RPMI7951 (cell line): ENCODE results near the gene IGF1R. TPM values are rescaled to one million over a fixed set of nuclear protein-coding genes. Genes with fewer than 3 reads are reported as not detected.

ENCODE experiments used
- DNase-seq: peaks from one replicate; pipeline ENCODE4 v3.0.0-alpha.2; 2012; ENCODE audit warnings: low read depth
- total RNA-seq: library from RNA; depleted of rRNA; stranded (reverse); fragments of >200 nt; shearing (Covaris generic); gene quantifications from 2 replicates; pipeline ENCODE4 v1.2.3, GENCODE V29; 2014

IGF1R gene
- total RNA-seq, 1 experiment from 2014 or later = 3.0 TPM

- peak; percentile 29 for DNase-seq
Observed at GRCh38 chr15:98671060-98672008, 23.0 kb downstream of the IGF1R start.

GRCh38 chr15:98673133-98673532 lies 24.8 kb downstream of the IGF1R start:
- no peak for DNase-seq

- no peak for DNase-seq
Observed at GRCh38 chr15:98674336-98674735, 26.0 kb downstream of the IGF1R start.

GRCh38 chr15:98676586-98677270 lies 28.4 kb downstream of the IGF1R start:
- no peak for DNase-seq

GRCh38 chr15:98677345-98678059 lies 29.2 kb downstream of the IGF1R start:
- DNase-seq = no peak

GRCh38 chr15:98678484-98678883 lies 30.1 kb downstream of the IGF1R start:
- DNase-seq = no peak

- DNase-seq = no peak
Observed at GRCh38 chr15:98681061-98681460, 32.7 kb downstream of the IGF1R start.

GRCh38 chr15:98682992-98683701 lies 34.8 kb downstream of the IGF1R start:
- no peak for DNase-seq

- DNase-seq = no peak
Observed at GRCh38 chr15:98683831-98684230, 35.5 kb downstream of the IGF1R start.

GRCh38 chr15:98684436-98684835 lies 36.1 kb downstream of the IGF1R start:
- DNase-seq = peak; percentile 33

- no peak for DNase-seq
Observed at GRCh38 chr15:98684995-98685525, 36.7 kb downstream of the IGF1R start.

GRCh38 chr15:98686983-98687382 lies 38.6 kb downstream of the IGF1R start:
- no peak for DNase-seq

- DNase-seq = peak; percentile 54
Observed at GRCh38 chr15:98689431-98689861, 41.1 kb downstream of the IGF1R start.

- no peak for DNase-seq
Observed at GRCh38 chr15:98690272-98690950, 42.1 kb downstream of the IGF1R start.

GRCh38 chr15:98692213-98692612 lies 43.9 kb downstream of the IGF1R start:
- no peak for DNase-seq

- no peak for DNase-seq
Observed at GRCh38 chr15:98694161-98694560, 45.8 kb downstream of the IGF1R start.

GRCh38 chr15:98698792-98699191 lies 50.5 kb downstream of the IGF1R start:
- DNase-seq = no peak

GRCh38 chr15:98699591-98700424 lies 51.5 kb downstream of the IGF1R start:
- DNase-seq = no peak

- no peak for DNase-seq
Observed at GRCh38 chr15:98700519-98700918, 52.2 kb downstream of the IGF1R start.
